Keratinocyte (primary cell): Measurements from ENCODE around the gene CYP39A1. TPM values are rescaled to one million over a fixed set of nuclear protein-coding genes. Genes with fewer than 3 reads are reported as not detected.

ENCODE experiments used
- DNase-seq: peaks from one replicate; pipeline ENCODE4 v3.0.0-alpha.2; 2011; ENCODE audit warnings: low read depth, missing footprints, low spot score
- FAIRE-seq: peaks from 2 replicates; lab custom pipeline; 2011; peaks lifted over from hg19 to GRCh38; lab: Jason Lieb, UNC
- H2AFZ ChIP-seq: 2 replicates; pipeline ENCODE4 v1.6.0; 2012; ENCODE audit warnings: low read length, control low read depth, inconsistent platforms; ENCODE audit not compliant: control insufficient read depth
- H3K27ac ChIP-seq: 2 replicates; pipeline ENCODE4 v1.5.1; 2011; ENCODE audit warnings: low read length; ENCODE audit not compliant: control insufficient read depth, insufficient read depth
- H3K27me3 ChIP-seq: 3 replicates; pipeline ENCODE4 v1.6.0; 2011; ENCODE audit warnings: low read length; ENCODE audit not compliant: control insufficient read depth, insufficient read depth; ENCODE audit errors: extremely low read depth
- H3K36me3 ChIP-seq, 2 experiments: 2 replicates in 1 of 2; 3 replicates in 1 of 2; pipeline ENCODE4 v1.5.1; 2011; ENCODE audit warnings: low read length in 2 of 2, mild to moderate bottlenecking in 1 of 2; ENCODE audit not compliant: control insufficient read depth in 2 of 2, insufficient read depth in 2 of 2; ENCODE audit errors: extremely low read depth in 1 of 2
- H3K4me1 ChIP-seq: 3 replicates; pipeline ENCODE4 v1.5.1; 2011; ENCODE audit warnings: low read length; ENCODE audit not compliant: control insufficient read depth, insufficient read depth; ENCODE audit errors: extremely low read depth
- H3K4me2 ChIP-seq: 3 replicates; pipeline ENCODE4 v1.6.0; 2011; ENCODE audit warnings: low read depth, low read length; ENCODE audit not compliant: control insufficient read depth, insufficient read depth; ENCODE audit errors: extremely low read depth
- H3K4me3 ChIP-seq, 3 experiments: fragments of 200-600 bp in 1 of 3; sonication (generic) in 1 of 3; 2 replicates in 2 of 3; 3 replicates in 1 of 3; pipeline ENCODE4 v1.5.1; 2011 to 2016; ENCODE audit warnings: low read length in 3 of 3, mild to moderate bottlenecking in 3 of 3, control low read depth in 2 of 3, inconsistent platforms in 1 of 3, low read depth in 1 of 3, mixed read lengths in 1 of 3, mixed run types in 1 of 3, moderate library complexity in 1 of 3; ENCODE audit not compliant: control insufficient read depth in 2 of 3, insufficient read depth in 2 of 3; ENCODE audit errors: extremely low read depth in 1 of 3
- H3K79me2 ChIP-seq: 2 replicates; pipeline ENCODE4 v1.6.0; 2012; ENCODE audit warnings: low read length; ENCODE audit not compliant: control insufficient read depth, insufficient read depth
- H3K9ac ChIP-seq: 3 replicates; pipeline ENCODE4 v1.6.0; 2011; ENCODE audit warnings: low read length; ENCODE audit not compliant: control insufficient read depth, insufficient read depth; ENCODE audit errors: extremely low read depth
- H3K9me1 ChIP-seq: 3 replicates; pipeline ENCODE4 v1.6.0; 2011; ENCODE audit warnings: low read length; ENCODE audit not compliant: control insufficient read depth, insufficient read depth; ENCODE audit errors: extremely low read depth
- H3K9me3 ChIP-seq: 2 replicates; pipeline ENCODE4 v1.5.1; 2012; ENCODE audit warnings: low read depth, low read length; ENCODE audit not compliant: control insufficient read depth
- H4K20me1 ChIP-seq: 3 replicates; pipeline ENCODE4 v1.6.0; 2011; ENCODE audit warnings: low read length; ENCODE audit not compliant: control insufficient read depth, insufficient read depth; ENCODE audit errors: extremely low read depth
- EZH2 ChIP-seq: IDR thresholded peaks from one replicate; pipeline ENCODE4 v1.6.1; 2012; ENCODE audit warnings: inconsistent platforms, mild to moderate bottlenecking, low read length, moderate library complexity
- dilution Hi-C: fragments of 300-500 bp; cut with MboI; formaldehyde crosslinking; loops from one replicate; pipeline ENCODE4 v1.7.0; 2020; ENCODE audit warnings: low sequenced_read_pairs; ENCODE audit not compliant: extremely low pct_ligation_motif_present
- polyA plus RNA-seq, 5 experiments: library from polyadenylated mRNA; depleted of rRNA in 3 of 5; stranded (reverse) in 3 of 5; stranded (forward) in 1 of 5; unstranded in 1 of 5; fragments of >200 nt; gene quantifications; 1 replicate in 1 of 5; 2 replicates in 3 of 5; 3 replicates in 1 of 5; pipeline versions ENCODE4 v1.2.1 to v1.2.3, GENCODE V29; 2011 to 2012; ENCODE audit warnings: missing spikeins in 2 of 5, low read depth in 1 of 5, low replicate concordance in 1 of 5
- TF ChIP-seq, protein P1 (sequence below), 3 experiments: IDR thresholded peaks in 1 of 3; conservative IDR thresholded peaks in 1 of 3; optimal IDR thresholded peaks in 1 of 3; 2 replicates in 2 of 3; 3 replicates in 1 of 3; pipeline versions ENCODE3 to v1.5.1; 2011; ENCODE audit warnings: low read length in 3 of 3, mild to moderate bottlenecking in 3 of 3, moderate library complexity in 2 of 3, control low read depth in 1 of 3, inconsistent platforms in 1 of 3; ENCODE audit not compliant: insufficient read depth in 2 of 3; ENCODE audit errors: extremely low read depth in 1 of 3

Gene CYP39A1
- polyA plus RNA-seq, 1 donor (not counting 4 experiments of a cell fraction or from before 2014, with no cell fraction given): 1.6 TPM

- H3K27me3 ChIP-seq: no peaks in the 10 kb centered on the region
- no peaks in the 10 kb centered on the region for H3K9me3 ChIP-seq
- no peak for FAIRE-seq
- H3K9me1 ChIP-seq: no peaks in the 10 kb centered on the region
- H3K27ac ChIP-seq: no peak overlapping the region
- dilution Hi-C loops: no loop called here
- no peak overlapping the region for H3K4me2 ChIP-seq
- no peaks in the 10 kb centered on the region for H4K20me1 ChIP-seq
- H3K9ac ChIP-seq: no peak overlapping the region
- no peak overlapping the region for H2AFZ ChIP-seq
- TF ChIP-seq, protein P1, sequence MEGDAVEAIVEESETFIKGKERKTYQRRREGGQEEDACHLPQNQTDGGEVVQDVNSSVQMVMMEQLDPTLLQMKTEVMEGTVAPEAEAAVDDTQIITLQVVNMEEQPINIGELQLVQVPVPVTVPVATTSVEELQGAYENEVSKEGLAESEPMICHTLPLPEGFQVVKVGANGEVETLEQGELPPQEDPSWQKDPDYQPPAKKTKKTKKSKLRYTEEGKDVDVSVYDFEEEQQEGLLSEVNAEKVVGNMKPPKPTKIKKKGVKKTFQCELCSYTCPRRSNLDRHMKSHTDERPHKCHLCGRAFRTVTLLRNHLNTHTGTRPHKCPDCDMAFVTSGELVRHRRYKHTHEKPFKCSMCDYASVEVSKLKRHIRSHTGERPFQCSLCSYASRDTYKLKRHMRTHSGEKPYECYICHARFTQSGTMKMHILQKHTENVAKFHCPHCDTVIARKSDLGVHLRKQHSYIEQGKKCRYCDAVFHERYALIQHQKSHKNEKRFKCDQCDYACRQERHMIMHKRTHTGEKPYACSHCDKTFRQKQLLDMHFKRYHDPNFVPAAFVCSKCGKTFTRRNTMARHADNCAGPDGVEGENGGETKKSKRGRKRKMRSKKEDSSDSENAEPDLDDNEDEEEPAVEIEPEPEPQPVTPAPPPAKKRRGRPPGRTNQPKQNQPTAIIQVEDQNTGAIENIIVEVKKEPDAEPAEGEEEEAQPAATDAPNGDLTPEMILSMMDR (optimal IDR thresholded peaks at IDR 0.05 in 1 of 3, IDR thresholded peaks at IDR 0.05 in 1 of 3, conservative IDR thresholded peaks at IDR 0.05 in 1 of 3; ENCODE audit: extremely low read depth in 1 of 3, insufficient read depth in 2 of 3, low read length in 3 of 3): no peak
- no peak for TF ChIP-seq EZH2
- no peak overlapping the region for H3K4me3 ChIP-seq
- peaks cover 2% of the 10 kb centered on the region for H3K4me1 ChIP-seq
- DNase-seq: no peak
- H3K79me2 ChIP-seq: no peaks in the 10 kb centered on the region
- no peaks in the 10 kb centered on the region for H3K36me3 ChIP-seq
Observed at GRCh38 chr6:46689657-46690056, 37.0 kb upstream of the CYP39A1 start.

DNA sequence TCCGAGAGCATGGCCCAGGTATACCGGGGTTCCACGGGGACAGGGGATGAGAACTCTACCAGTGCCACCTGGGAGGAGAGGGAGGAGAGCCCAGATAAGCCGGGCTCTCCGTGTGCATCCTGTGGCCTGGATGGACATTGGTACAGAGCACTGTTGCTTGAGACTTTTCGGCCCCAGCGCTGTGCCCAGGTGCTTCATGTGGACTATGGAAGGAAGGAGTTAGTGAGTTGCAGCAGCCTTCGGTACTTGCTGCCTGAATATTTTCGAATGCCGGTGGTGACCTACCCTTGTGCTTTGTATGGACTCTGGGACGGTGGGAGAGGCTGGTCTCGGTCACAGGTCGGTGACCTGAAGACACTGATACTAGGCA lies 36.3 kb upstream of the CYP39A1 start:
- Histone ChIP-seq H3K9me1 (no peaks in the 10 kb centered on the region), H3K9me3 (no peaks in the 10 kb centered on the region), H3K79me2 (no peaks in the 10 kb centered on the region), H4K20me1 (no peaks in the 10 kb centered on the region), H3K4me2 (no peak overlapping the region), H3K4me3 (no peak overlapping the region), H3K27ac (no peak overlapping the region), H3K4me1 (peaks cover 5% of the 10 kb centered on the region), H2AFZ (no peak overlapping the region), H3K36me3 (no peaks in the 10 kb centered on the region), H3K27me3 (no peaks in the 10 kb centered on the region), H3K9ac (no peak overlapping the region)
- dilution Hi-C loops: no loop called here
- FAIRE-seq (no peak), DNase-seq (no peak)
- TF ChIP-seq, protein P1 (optimal IDR thresholded peaks at IDR 0.05 in 1 of 3, IDR thresholded peaks at IDR 0.05 in 1 of 3, conservative IDR thresholded peaks at IDR 0.05 in 1 of 3; ENCODE audit: extremely low read depth in 1 of 3, insufficient read depth in 2 of 3, low read length in 3 of 3): no peak
- TF ChIP-seq EZH2: no peak
